GM23248 (cell line): ENCODE data around the gene PKIG.

Experiments
- EZH2 ChIP-seq: fragments of 200-600 bp; sonication (generic); IDR thresholded peaks from 2 replicates; pipeline ENCODE4 v1.6.1; 2018; ENCODE audit warnings: antibody characterized with exemption, mild to moderate bottlenecking; ENCODE audit not compliant: insufficient read depth, poor library complexity, severe bottlenecking
- EZH2phosphoT487 ChIP-seq: fragments of 200-600 bp; sonication (generic); IDR thresholded peaks from 2 replicates; pipeline ENCODE4 v1.6.1; 2018; ENCODE audit warnings: antibody characterized with exemption, moderate library complexity, mild to moderate bottlenecking, low read depth; ENCODE audit not compliant: insufficient read depth

GRCh38 chr20:44609516-44610312 lies 27.3 kb downstream of the PKIG start:
- TF ChIP-seq EZH2 (no peak), EZH2phosphoT487 (no peak)
